Esophagus (tissue), 2 donors: ENCODE results near the gene RAB36. TPM values are rescaled to one million over a fixed set of nuclear protein-coding genes. Genes with fewer than 3 reads are reported as not detected.

ENCODE experiments used
- H3K27ac ChIP-seq, 2 donors: one replicate each; pipeline ENCODE4 v1.5.1; 2013; ENCODE audit warnings: low read depth in 2 of 2, mild to moderate bottlenecking in 2 of 2, inconsistent platforms in 1 of 2, low read length in 1 of 2, moderate library complexity in 1 of 2
- H3K27me3 ChIP-seq, 2 donors: one replicate each; pipeline ENCODE4 v1.6.1; 2013; ENCODE audit warnings: low read length in 2 of 2, control low read depth in 1 of 2, mild to moderate bottlenecking in 1 of 2; ENCODE audit not compliant: insufficient read depth in 2 of 2, control insufficient read depth in 1 of 2
- H3K36me3 ChIP-seq, 2 donors: one replicate each; pipeline ENCODE4 v1.6.1; 2013; ENCODE audit warnings: low read length in 1 of 2; ENCODE audit not compliant: control insufficient read depth in 2 of 2, insufficient read depth in 2 of 2
- H3K4me1 ChIP-seq, 2 donors: one replicate each; pipeline ENCODE4 v1.6.1; 2013; ENCODE audit warnings: low read length in 1 of 2; ENCODE audit not compliant: control insufficient read depth in 2 of 2, insufficient read depth in 2 of 2
- H3K4me3 ChIP-seq, 2 donors: one replicate each; pipeline ENCODE4 v1.5.1; 2013; ENCODE audit warnings: low read length in 2 of 2, mild to moderate bottlenecking in 2 of 2, low read depth in 1 of 2, moderate library complexity in 1 of 2
- H3K9me3 ChIP-seq, 2 donors: one replicate each; pipeline ENCODE4 v1.6.1; 2013; ENCODE audit warnings: mild to moderate bottlenecking in 2 of 2, low read depth in 1 of 2, low read length in 1 of 2, moderate library complexity in 1 of 2; ENCODE audit not compliant: control insufficient read depth in 2 of 2, insufficient read depth in 1 of 2
- WGBS, 2 donors: extraction: QIAGEN DNeasy Blood & Tissue Kit; methylation state at CpG; one replicate each; pipeline ENCODE4 v1.1.7; 2013; 5-methylcytosine and 5-hydroxymethylcytosine counted together
- polyA plus RNA-seq, 2 donors: library from polyadenylated mRNA; stranded (reverse); fragments of 200-250 nt; gene quantifications; one replicate each; pipeline ENCODE4 v1.2.3, GENCODE V29; 2013
- donor health status: healthy with polysubstance abuse.
- donor health status: Bipolar disorder and iron deficiency.

Gene RAB36
- polyA plus RNA-seq, 2 donors: 1.6 to 1.7 TPM

GRCh38 chr22:23120415-23120899, 24.8 kb upstream of the RAB36 start:
- H3K27me3 ChIP-seq: no peaks in the 10 kb centered on the region
- WGBS, 2 donors: 96 to 97% methylated on average over 7 of the region's 7 CpGs
- H3K4me1 ChIP-seq: no peaks in the 10 kb centered on the region
- no peak overlapping the region for H3K27ac ChIP-seq
- no peaks in the 10 kb centered on the region for H3K9me3 ChIP-seq
- no peaks in the 10 kb centered on the region for H3K36me3 ChIP-seq
- H3K4me3 ChIP-seq: no peak overlapping the region

DNA sequence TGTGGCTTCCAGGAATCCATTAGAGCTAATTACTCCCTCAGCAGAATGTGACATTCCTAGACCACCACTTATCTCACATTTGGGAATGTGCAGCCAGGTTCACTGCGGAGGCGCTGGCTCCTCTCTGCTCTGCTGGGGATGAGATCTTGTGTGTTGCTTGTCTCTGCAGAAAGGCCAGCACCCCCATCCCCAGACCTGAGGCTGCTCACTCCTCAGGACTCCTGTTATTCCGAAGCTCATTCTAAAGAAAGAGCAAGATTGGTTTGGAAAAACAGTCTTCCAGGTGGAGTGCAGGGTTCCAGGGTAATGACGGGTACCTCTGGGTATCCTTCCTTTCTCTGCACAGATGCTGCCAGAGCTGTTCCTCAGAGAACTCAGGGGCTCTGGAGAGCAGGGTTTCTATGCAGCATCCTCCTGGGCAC, 24.3 kb upstream of the RAB36 start:
- H3K4me1 ChIP-seq: no peaks in the 10 kb centered on the region
- no peaks in the 10 kb centered on the region for H3K9me3 ChIP-seq
- no peak overlapping the region for H3K4me3 ChIP-seq
- H3K27ac ChIP-seq: no peak overlapping the region
- H3K36me3 ChIP-seq: no peaks in the 10 kb centered on the region
- 92 to 96% methylated on average over 4 of the region's 4 CpGs for WGBS, 2 donors
- H3K27me3 ChIP-seq: no peaks in the 10 kb centered on the region

DNA sequence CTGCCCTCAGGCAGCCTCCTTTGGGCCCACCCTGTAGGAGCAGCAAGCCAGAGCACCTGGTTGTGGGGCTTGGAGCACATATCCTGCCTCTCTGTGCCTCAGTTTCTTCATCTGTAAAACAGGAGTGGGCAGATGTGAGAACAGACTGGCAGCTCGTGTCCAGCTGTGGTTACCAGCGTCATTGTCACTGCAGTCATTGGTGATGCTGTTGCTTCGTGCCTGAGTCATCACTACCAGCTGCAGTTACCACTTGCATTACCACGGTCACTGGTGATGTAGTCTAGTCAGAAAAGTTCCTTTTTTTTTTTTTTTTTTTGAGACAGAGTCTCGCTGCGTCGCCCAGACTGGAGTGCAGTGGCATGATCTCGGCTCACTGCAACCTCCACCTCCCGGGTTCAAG, 23.9 kb upstream of the RAB36 start:
- WGBS, 2 donors: 82 to 84% methylated on average over 6 to 9 of the region's 9 CpGs
- no peaks in the 10 kb centered on the region for H3K4me1 ChIP-seq
- no peak overlapping the region for H3K27ac ChIP-seq
- no peaks in the 10 kb centered on the region for H3K9me3 ChIP-seq
- H3K4me3 ChIP-seq: no peak overlapping the region
- no peaks in the 10 kb centered on the region for H3K27me3 ChIP-seq
- no peaks in the 10 kb centered on the region for H3K36me3 ChIP-seq

DNA sequence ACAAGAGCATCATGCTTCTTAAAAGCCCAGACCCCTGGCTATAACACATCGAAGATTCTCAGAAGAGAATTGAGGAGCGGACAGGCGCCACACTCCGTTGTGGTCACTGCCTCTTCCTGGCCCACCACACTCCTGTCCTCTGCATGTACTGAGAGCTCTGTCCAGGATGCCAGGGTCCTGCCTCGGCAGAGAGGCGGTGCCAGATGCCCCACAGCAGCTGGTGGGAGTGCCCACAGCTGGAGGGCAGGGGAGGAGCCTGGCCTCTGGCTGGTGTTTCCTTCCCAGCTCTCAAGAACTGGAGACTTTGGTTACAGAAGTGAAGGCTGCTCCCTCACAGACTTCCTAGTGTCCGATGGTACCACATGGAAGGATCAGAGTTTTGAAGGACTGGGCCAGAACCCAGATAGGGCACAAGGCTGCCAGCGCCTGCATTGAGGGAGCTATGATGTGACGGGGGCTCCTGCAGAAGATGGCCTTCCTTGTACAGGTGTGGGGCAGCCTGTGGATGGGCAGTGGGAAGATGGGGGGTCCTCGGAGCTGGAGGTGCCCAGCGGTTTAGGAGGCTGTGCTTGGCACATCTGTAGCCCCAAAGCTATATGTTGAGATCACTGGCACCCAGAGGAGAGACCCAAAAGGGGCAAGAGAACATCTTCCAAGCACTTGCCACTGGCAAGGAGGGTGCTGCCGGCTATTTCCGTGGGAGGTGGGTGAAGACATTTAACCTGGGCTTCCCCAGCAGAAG, 22.9 kb upstream of the RAB36 start:
- Histone ChIP-seq H3K27me3 (no peaks in the 10 kb centered on the region), H3K9me3 (no peaks in the 10 kb centered on the region), H3K36me3 (no peaks in the 10 kb centered on the region), H3K27ac (no peak overlapping the region), H3K4me1 (no peaks in the 10 kb centered on the region), H3K4me3 (no peak overlapping the region)
- 78 to 80% methylated on average over 13 of the region's 13 CpGs for WGBS, 2 donors

GRCh38 chr22:23122992-23123803, 22.1 kb upstream of the RAB36 start:
- no peaks in the 10 kb centered on the region for H3K27me3 ChIP-seq
- 94% methylated on average over 26 of the region's 26 CpGs for WGBS, 2 donors
- H3K27ac ChIP-seq: no peak overlapping the region
- no peaks in the 10 kb centered on the region for H3K9me3 ChIP-seq
- no peaks in the 10 kb centered on the region for H3K4me1 ChIP-seq
- H3K4me3 ChIP-seq: no peak overlapping the region
- H3K36me3 ChIP-seq: no peaks in the 10 kb centered on the region

DNA sequence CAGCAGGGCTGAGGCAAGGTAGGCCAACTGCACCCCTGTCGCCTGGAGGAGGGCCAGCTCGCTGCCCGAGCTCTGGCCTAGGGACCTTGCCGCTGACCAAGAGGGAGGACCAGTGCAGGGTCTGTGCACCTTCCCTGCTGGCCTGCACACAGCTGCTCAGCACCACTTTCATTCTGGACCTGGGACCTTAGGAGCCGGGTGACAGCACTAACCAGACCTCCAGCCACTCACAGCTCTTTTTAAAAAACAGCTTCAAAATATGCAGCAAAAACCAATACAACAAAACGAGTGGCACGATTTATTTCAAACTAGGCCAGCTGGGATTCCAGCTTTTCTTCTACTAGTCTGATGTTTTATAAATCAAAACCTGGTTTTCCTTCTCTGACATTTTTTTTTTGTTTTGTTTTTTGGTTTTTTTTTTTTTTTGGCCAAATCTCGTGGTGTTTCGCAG, 21.4 kb upstream of the RAB36 start:
- H3K36me3 ChIP-seq: no peaks in the 10 kb centered on the region
- no peaks in the 10 kb centered on the region for H3K27me3 ChIP-seq
- H3K4me3 ChIP-seq: no peak overlapping the region
- no peaks in the 10 kb centered on the region for H3K4me1 ChIP-seq
- H3K27ac ChIP-seq: no peak overlapping the region
- WGBS, 2 donors: 80 to 82% methylated on average over 9 of the region's 9 CpGs
- H3K9me3 ChIP-seq: no peaks in the 10 kb centered on the region

DNA sequence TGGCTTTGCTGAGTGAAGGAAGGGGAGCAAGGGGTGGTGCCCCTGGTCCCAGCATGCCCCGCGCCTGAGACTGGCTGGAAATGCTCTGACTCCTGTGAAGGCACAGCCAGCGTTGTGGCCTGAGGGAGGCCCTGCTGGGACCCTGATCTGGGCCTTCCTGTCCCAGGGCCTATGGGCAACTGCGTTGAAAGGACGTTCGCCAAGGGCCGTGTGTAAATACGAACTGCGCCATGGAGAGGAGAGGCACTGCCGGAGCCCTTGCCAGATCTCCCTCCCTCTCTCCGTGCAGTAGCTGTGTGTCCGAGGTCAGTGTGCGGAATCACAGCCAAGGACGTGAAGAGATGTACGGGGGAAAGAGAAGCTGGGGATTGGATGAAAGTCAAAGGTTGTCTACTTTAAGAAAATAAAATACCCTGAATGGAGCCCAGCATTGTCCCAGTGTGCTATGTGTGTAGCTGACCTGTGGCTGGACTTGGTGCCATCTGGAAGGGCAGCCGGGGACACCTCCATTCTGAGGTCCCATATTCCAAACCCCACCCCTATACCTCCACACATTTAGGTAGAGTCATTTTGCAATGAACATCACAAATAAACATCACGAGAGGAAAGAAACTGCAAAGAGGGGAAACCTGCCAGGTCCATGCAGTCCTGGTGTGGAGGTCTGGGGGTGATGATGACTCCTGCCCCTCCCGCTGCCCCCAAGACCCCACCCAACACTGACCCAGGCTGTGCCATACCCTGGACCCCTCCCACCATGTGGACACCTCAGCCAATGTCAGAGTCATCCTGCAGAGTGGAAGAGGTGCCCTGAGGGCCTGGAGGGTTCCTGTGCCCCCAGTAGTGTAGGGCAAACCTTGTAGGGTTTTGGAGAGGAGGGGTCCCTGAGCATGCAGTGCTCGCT, 20.4 kb upstream of the RAB36 start:
- Histone ChIP-seq H3K27me3 (no peaks in the 10 kb centered on the region), H3K4me3 (no peak overlapping the region), H3K27ac (no peak overlapping the region)

DNA sequence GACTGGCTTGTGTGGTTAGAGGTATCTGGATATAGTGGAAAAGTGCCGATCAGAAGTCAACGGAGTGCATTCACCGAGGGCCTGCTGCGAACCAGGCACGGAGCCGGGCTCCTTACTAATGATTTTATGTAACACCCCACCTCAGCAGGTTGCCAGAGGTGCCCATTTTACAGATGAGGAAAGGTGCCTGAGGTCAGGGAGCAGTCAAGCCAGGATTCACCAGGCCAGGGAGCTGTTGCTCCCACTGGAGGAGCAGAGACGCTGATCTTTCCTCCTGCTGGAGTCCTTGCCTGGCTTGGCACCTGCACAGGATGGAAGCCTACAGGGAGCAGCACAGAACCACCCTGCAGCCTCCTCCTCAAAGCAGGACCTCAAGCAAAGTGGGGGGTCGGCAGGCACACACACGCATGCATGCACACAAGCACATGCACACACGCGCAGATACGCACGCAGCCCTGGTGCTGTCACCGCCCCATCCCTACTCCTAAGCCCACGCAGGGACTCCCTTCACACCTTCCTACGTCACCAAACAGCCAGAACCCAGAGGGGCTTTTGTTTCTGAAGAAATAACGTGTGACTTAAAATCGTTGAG, 19.7 kb upstream of the RAB36 start:
- no peak overlapping the region for H3K4me3 ChIP-seq
- no peaks in the 10 kb centered on the region for H3K36me3 ChIP-seq
- H3K9me3 ChIP-seq: no peaks in the 10 kb centered on the region
- no peaks in the 10 kb centered on the region for H3K27me3 ChIP-seq
- 85 to 86% methylated on average over 18 of the region's 18 CpGs for WGBS, 2 donors
- H3K27ac ChIP-seq: no peak overlapping the region
- no peaks in the 10 kb centered on the region for H3K4me1 ChIP-seq

More for the DNA sequence above, 20.4 kb upstream of the RAB36 start:
- WGBS, 2 donors: 72% methylated on average over 19 of the region's 19 CpGs
- Histone ChIP-seq H3K9me3 (no peaks in the 10 kb centered on the region), H3K4me1 (no peaks in the 10 kb centered on the region), H3K36me3 (no peaks in the 10 kb centered on the region)
